Endothelial cell of umbilical vein (primary cell): Measurements from ENCODE around the gene MAPT.

Source experiments
- CTCF ChIP-seq, 2 donors: IDR thresholded peaks; 1 replicate in 1 of 2; 2 replicates in 1 of 2; pipeline ENCODE4 v1.5.1; 2011; ENCODE audit warnings: low read length in 2 of 2, mild to moderate bottlenecking in 2 of 2, moderate library complexity in 2 of 2, control low read depth in 1 of 2, inconsistent platforms in 1 of 2, low read depth in 1 of 2; ENCODE audit not compliant: insufficient read depth in 1 of 2; ENCODE audit errors: extremely low read depth in 1 of 2
- EZH2 ChIP-seq: IDR thresholded peaks from 2 replicates; pipeline ENCODE4 v1.6.1; 2012; ENCODE audit warnings: borderline replicate concordance, low read depth, mild to moderate bottlenecking, moderate library complexity, low read length, inconsistent platforms; ENCODE audit not compliant: severe bottlenecking
- GATA2 ChIP-seq: IDR thresholded peaks from 2 replicates; pipeline ENCODE4 v1.7.0; 2011; ENCODE audit warnings: low read depth, mild to moderate bottlenecking, moderate library complexity, mixed read lengths, low read length; ENCODE audit not compliant: insufficient read length, insufficient read depth
- JUN ChIP-seq: IDR thresholded peaks from 2 replicates; pipeline ENCODE4 v1.6.1; 2011; ENCODE audit warnings: borderline replicate concordance, low read depth; ENCODE audit not compliant: insufficient read length, insufficient read depth
- MAX ChIP-seq: IDR thresholded peaks from 2 replicates; pipeline ENCODE4 v1.6.1; 2011; ENCODE audit not compliant: insufficient read depth, insufficient read length
- MYC ChIP-seq: IDR thresholded peaks from one replicate; pipeline ENCODE4 v1.6.1; 2011; ENCODE audit warnings: mild to moderate bottlenecking, low read depth, low read length
- POLR2A ChIP-seq: IDR thresholded peaks from 2 replicates; pipeline ENCODE4 v1.6.1; 2012; ENCODE audit warnings: low read depth, mild to moderate bottlenecking, control low read depth, low read length
- POLR2AphosphoS5 ChIP-seq: IDR thresholded peaks from 2 replicates; pipeline ENCODE4 v1.6.1; 2012; ENCODE audit warnings: low read depth, mild to moderate bottlenecking, control low read depth, low read length, moderate library complexity; ENCODE audit not compliant: insufficient read depth

- TF ChIP-seq POLR2A (no peak), CTCF (IDR thresholded peaks at IDR 0.05; ENCODE audit: extremely low read depth in 1 of 2, insufficient read depth in 1 of 2, low read depth in 1 of 2, low read length in 2 of 2) (no peak), MAX (no peak), POLR2AphosphoS5 (no peak), EZH2 (no peak), MYC (no peak), JUN (no peak), GATA2 (no peak)
Measured at GRCh38 chr17:45985447-45985846, 91.1 kb downstream of the MAPT start.
